ENCODE measurements around the gene AMZ1. TPM values are rescaled to one million over a fixed set of nuclear protein-coding genes. Genes with fewer than 3 reads are reported as not detected.

Gene AMZ1
- total and polyA plus RNA-seq, 10 of the 15 experiments (the other 5 are each of a cell fraction or from before 2014, with no cell fraction given), result 0.02 to 2.0 (median 0.69) TPM

- no peak for TF ChIP-seq ESRRA (IDR thresholded peaks at IDR 0.05; ENCODE audit: low read length)
- TF ChIP-seq ZZZ3 (IDR thresholded peaks at IDR 0.05; ENCODE audit: control insufficient read depth, insufficient read length, low read depth), result no peak
- TF ChIP-seq ASH2L (IDR thresholded peaks at IDR 0.05; ENCODE audit: borderline replicate concordance, low read depth), result no peak
- TF ChIP-seq SIX5 (IDR thresholded peaks at IDR 0.05; ENCODE audit: low read depth, low read length, severe bottlenecking), result no peak
- peak; percentile 65; the same call in 1 of the 2 replicates for TF ChIP-seq NBN (IDR thresholded peaks at IDR 0.05)
- TF ChIP-seq STAT1 (conservative IDR thresholded peaks at IDR 0.05), result no peak
- no peak for TF ChIP-seq KDM1A (IDR thresholded peaks at IDR 0.05; ENCODE audit: borderline replicate concordance)
- TF ChIP-seq MEF2A (IDR thresholded peaks at IDR 0.05; ENCODE audit: insufficient read depth, low read depth, low read length), result 0 out of 2 replicates have a peak, but pooled peaks have one; percentile 12
- no peak for TF ChIP-seq POLR2AphosphoS2 (IDR thresholded peaks at IDR 0.05; ENCODE audit: low read depth, low read length)
- no peak for TF ChIP-seq MEF2B (IDR thresholded peaks at IDR 0.05; ENCODE audit: partially characterized antibody, poor library complexity, severe bottlenecking)
- no peak for TF ChIP-seq TCF7 (IDR thresholded peaks at IDR 0.05; ENCODE audit: borderline replicate concordance)
- TF ChIP-seq CBFB (IDR thresholded peaks at IDR 0.05; ENCODE audit: low read depth), result peak; percentile 24; the same call in 1 of the 2 replicates
- TF ChIP-seq SREBF1 (IDR thresholded peaks at IDR 0.05; ENCODE audit: low read length), result no peak
- TF ChIP-seq IKZF1 (conservative IDR thresholded peaks at IDR 0.05), result peak; percentile 70
- peak; percentile 88 to 97 (median 94) for TF ChIP-seq CTCF (IDR thresholded peaks at IDR 0.05 in 2 of 3, conservative IDR thresholded peaks at IDR 0.05 in 1 of 3; ENCODE audit: control insufficient read depth in 2 of 3, extremely low read depth in 1 of 3, insufficient read depth in 1 of 3, low read depth in 3 of 3, low read length in 3 of 3)
- TF ChIP-seq TBL1XR1 (IDR thresholded peaks at IDR 0.05; ENCODE audit: low read depth, low read length), result no peak
- no peak for TF ChIP-seq HCFC1 (IDR thresholded peaks at IDR 0.05; ENCODE audit: low read length)
- no peak for TF ChIP-seq NR2C2 (IDR thresholded peaks at IDR 0.05; ENCODE audit: borderline replicate concordance, control insufficient read depth, insufficient read length, low read depth)
- 0 out of 2 replicates have a peak, but pooled peaks have one; percentile 41 for TF ChIP-seq MLLT1 (IDR thresholded peaks at IDR 0.05)
- no peak for TF ChIP-seq JUND (IDR thresholded peaks at IDR 0.05; ENCODE audit: low read depth, low read length)
- TF ChIP-seq EED (IDR thresholded peaks at IDR 0.05; ENCODE audit: low read depth), result 0 out of 2 replicates have a peak, but pooled peaks have one; percentile 29
- TF ChIP-seq SUPT20H (IDR thresholded peaks at IDR 0.05; ENCODE audit: borderline replicate concordance, control insufficient read depth, low read depth, low read length), result no peak
- no peak for TF ChIP-seq RFX5 (IDR thresholded peaks at IDR 0.05; ENCODE audit: low read depth, low read length)
- no peak for TF ChIP-seq GABPA (IDR thresholded peaks at IDR 0.05; ENCODE audit: low read depth)
- no peak for TF ChIP-seq ZNF687 (IDR thresholded peaks at IDR 0.05)
Measured at GRCh38 chr7:2670720-2671391, 17.1 kb upstream of the AMZ1 start (continued).

Data from GM12878 (cell line).